ENCODE data around the gene MACROD2.

The MACROD2 gene

GRCh38 chr20:15675061-15675514 is 1679.8 kb downstream of the MACROD2 start:
- DNase-seq (ENCODE audit: low read depth), result no peak

- no peak for DNase-seq (ENCODE audit: low read depth)
These were observed 1680.6 kb downstream of the MACROD2 start for GRCh38 chr20:15675813-15676484.

GRCh38 chr20:15676815-15677214 is 1681.5 kb downstream of the MACROD2 start:
- no peak for DNase-seq (ENCODE audit: low read depth)

GRCh38 chr20:15682690-15683089 is 1687.4 kb downstream of the MACROD2 start:
- DNase-seq (ENCODE audit: low read depth), result no peak

- no peak for DNase-seq (ENCODE audit: low read depth)
These were observed 1697.3 kb downstream of the MACROD2 start for GRCh38 chr20:15692570-15692969.

- no peak for DNase-seq (ENCODE audit: low read depth)
These were observed 1704.3 kb downstream of the MACROD2 start for GRCh38 chr20:15699431-15700146.

- DNase-seq (ENCODE audit: low read depth), result no peak
These were observed 1704.9 kb downstream of the MACROD2 start for GRCh38 chr20:15700147-15700765.

GRCh38 chr20:15702161-15702560 is 1706.8 kb downstream of the MACROD2 start:
- DNase-seq (ENCODE audit: low read depth), result no peak

GRCh38 chr20:15703171-15703911 is 1708.0 kb downstream of the MACROD2 start:
- DNase-seq (ENCODE audit: low read depth), result no peak

- DNase-seq (ENCODE audit: low read depth), result no peak
These were observed 1710.7 kb downstream of the MACROD2 start for GRCh38 chr20:15705975-15706374.

GRCh38 chr20:15706719-15707118 is 1711.4 kb downstream of the MACROD2 start:
- DNase-seq (ENCODE audit: low read depth), result no peak

GRCh38 chr20:15708984-15709598 is 1713.8 kb downstream of the MACROD2 start:
- no peak for DNase-seq (ENCODE audit: low read depth)

- no peak for DNase-seq (ENCODE audit: low read depth)
These were observed 1715.3 kb downstream of the MACROD2 start for GRCh38 chr20:15710636-15711035.

- no peak for DNase-seq (ENCODE audit: low read depth)
These were observed 1715.9 kb downstream of the MACROD2 start for GRCh38 chr20:15711177-15711576.

- DNase-seq (ENCODE audit: low read depth), result no peak
These were observed 1720.9 kb downstream of the MACROD2 start for GRCh38 chr20:15716256-15716655.

- DNase-seq (ENCODE audit: low read depth), result no peak
These were observed 1731.1 kb downstream of the MACROD2 start for GRCh38 chr20:15726416-15726815.

- no peak for DNase-seq (ENCODE audit: low read depth)
These were observed 1738.7 kb downstream of the MACROD2 start for GRCh38 chr20:15734052-15734451.

- DNase-seq (ENCODE audit: low read depth), result no peak
These were observed 1743.7 kb downstream of the MACROD2 start for GRCh38 chr20:15739035-15739434.

GRCh38 chr20:15740046-15740775 is 1744.9 kb downstream of the MACROD2 start:
- DNase-seq (ENCODE audit: low read depth), result no peak

GRCh38 chr20:15742087-15742486 is 1746.8 kb downstream of the MACROD2 start:
- DNase-seq (ENCODE audit: low read depth), result no peak

GRCh38 chr20:15742627-15743026 is 1747.3 kb downstream of the MACROD2 start:
- DNase-seq (ENCODE audit: low read depth), result no peak

All from T follicular helper cell (primary cell).